Mammary microvascular endothelial cell (primary cell): Measurements from ENCODE around the gene ZFP1. TPM values are rescaled to one million over a fixed set of nuclear protein-coding genes. Genes with fewer than 3 reads are reported as not detected.

Experiments used
- total RNA-seq: library from RNA; depleted of rRNA; stranded (reverse); fragments of >200 nt; gene quantifications from 2 replicates; pipeline ENCODE4 v1.2.3, GENCODE V29; 2015

The ZFP1 gene
- 5.7 and 6.9 TPM in 2 replicates for total RNA-seq

GRCh38 chr16:75148311-75149195 lies at the start of gene ZFP1:
TSS of gene ZFP1 (plus strand) at chr16:75148524. CDS start at chr16:75152952, 4,428 bp downstream.

GRCh38 chr16:75116081-75116910 lies 32.0 kb upstream of the ZFP1 start, which contains the start of gene LDHD:
TSS of gene LDHD (minus strand) at chr16:75116780. CDS start at chr16:75116720, 60 bp downstream.

DNA sequence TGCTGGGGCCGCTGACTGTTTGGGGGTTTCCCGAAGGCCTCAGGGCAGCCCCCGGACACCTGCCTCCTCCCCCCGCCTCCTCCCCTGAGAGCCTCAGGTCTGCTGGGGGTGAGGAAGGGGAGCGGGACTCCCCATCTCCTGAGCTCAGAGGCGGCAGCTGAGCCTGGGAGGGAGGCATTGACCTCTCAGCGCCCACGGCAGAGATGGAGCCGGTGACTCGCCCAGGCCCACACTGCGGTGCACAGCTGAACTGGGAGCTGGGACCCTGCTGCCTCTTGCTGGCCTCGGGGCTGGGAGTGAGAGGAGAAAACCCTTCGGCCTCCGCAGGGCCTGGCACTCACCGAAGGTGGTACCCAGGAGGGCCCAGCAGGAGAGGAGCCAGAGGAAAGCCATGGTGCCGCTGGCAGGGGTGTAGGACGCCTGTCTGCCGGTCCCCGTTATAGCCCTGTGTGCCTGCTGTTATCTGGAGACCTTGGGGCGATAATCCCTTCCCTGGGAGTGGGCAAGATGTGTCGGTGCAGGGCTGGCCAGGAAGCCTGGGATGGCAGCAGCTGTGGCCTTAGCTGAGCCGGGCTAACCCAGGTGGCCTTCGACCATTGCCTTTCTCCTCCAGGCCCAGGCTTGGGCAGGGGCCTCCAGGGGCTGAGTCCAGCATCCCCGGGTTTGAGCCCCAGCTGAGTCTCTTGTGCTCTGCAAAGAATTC lies 58.6 kb downstream of the ZFP1 start, which contains the start of gene CTRB2:
Gene CTRB2 (minus strand): TSS at position 413 of the 703 bp plus-strand sequence. CDS start 20 bp downstream, at position 393.

DNA sequence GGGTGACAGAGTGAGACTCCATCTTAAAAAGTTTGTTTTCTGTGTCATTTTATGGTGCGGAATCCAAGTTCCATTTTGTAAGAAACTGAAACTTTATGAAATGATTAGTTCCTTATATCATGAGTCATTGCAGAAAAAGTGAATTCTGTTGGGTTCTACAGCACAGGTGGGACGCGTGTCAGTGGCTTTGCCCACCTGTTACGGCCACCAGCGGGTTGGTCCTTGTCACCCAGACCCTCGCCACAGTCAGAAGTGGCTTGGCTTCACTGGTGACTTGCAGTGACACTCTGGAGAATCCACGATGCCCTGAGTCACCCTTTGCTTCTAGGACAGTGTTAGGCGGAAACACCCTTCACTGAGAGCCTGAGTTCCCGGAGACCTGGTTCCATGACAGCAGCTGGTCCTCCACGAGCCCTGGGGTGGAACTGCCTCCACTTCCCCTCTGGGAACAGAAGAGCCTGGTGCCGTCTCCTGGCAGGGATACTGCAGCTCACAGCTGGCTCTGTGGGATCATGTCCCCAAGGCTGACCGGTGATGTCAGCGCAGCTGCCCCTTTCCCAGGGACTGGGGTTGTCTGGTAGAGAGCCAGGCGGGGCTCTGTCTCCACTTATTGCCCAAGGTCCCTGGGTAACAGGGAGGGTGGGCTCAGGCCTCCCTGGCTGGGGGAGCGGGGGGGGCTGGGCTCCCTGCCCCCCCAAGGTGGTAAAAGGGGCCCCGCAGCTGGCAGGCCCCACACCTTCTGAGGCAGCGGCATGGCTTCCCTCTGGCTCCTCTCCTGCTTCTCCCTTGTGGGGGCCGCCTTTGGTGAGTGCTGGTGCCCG lies 70.1 kb downstream of the ZFP1 start, which contains the start of gene CTRB1:
Gene CTRB1 (plus strand): TSS at position 733 of the 821 bp plus-strand sequence. CDS start 20 bp downstream, at position 753.

Other genes with a start within 250 kb of the ZFP1 start
- gene WDR59, start 163.4 kb upstream of the ZFP1 start, total RNA-seq, result 15.4 and 24.6 TPM in 2 replicates
- gene ZNRF1, start 149.5 kb upstream of the ZFP1 start, total RNA-seq, result 22.1 and 29.5 TPM in 2 replicates
- 0.34 and 0.40 TPM in 2 replicates for gene LDHD, start 31.7 kb upstream of the ZFP1 start, total RNA-seq
- gene CTRB2, start 58.6 kb downstream of the ZFP1 start, total RNA-seq, result not detected in 2 replicates
- gene CTRB1, start 70.5 kb downstream of the ZFP1 start, total RNA-seq, result not detected in 2 replicates
- gene BCAR1, start 103.1 kb downstream of the ZFP1 start, total RNA-seq, result 243 and 270 TPM in 2 replicates